ENCODE results near the gene CISTR. TPM values are rescaled to one million over a fixed set of nuclear protein-coding genes. Genes with fewer than 3 reads are reported as not detected.
A peak's percentile ranks its signal among the peaks of the same experiment; 100 is the strongest.

Gene CISTR
- total RNA-seq, 1 donor from 2014 or later = not detected

- no peak for DNase-seq (ENCODE audit: low read depth, low spot score)
These were observed 7.7 kb downstream of the CISTR start for GRCh38 chr12:53744130-53744441.

GRCh38 chr12:53743266-53744129 is 8.3 kb downstream of the CISTR start:
- DNase-seq (ENCODE audit: low read depth, low spot score) = no peak

- DNase-seq (ENCODE audit: low read depth, low spot score) = no peak
These were observed 11.7 kb downstream of the CISTR start for GRCh38 chr12:53740130-53740491.

- DNase-seq (ENCODE audit: low read depth, low spot score) = no peak
These were observed 12.3 kb downstream of the CISTR start for GRCh38 chr12:53739214-53740129.

GRCh38 chr12:53738406-53739213 is 13.2 kb downstream of the CISTR start:
- DNase-seq (ENCODE audit: low read depth, low spot score) = no peak

- no peak for DNase-seq (ENCODE audit: low read depth, low spot score)
These were observed 13.8 kb downstream of the CISTR start for GRCh38 chr12:53737951-53738405.

GRCh38 chr12:53737093-53737808 is 14.5 kb downstream of the CISTR start:
- DNase-seq (ENCODE audit: low read depth, low spot score) = no peak

GRCh38 chr12:53736592-53736991 is 15.2 kb downstream of the CISTR start:
- DNase-seq (ENCODE audit: low read depth, low spot score) = no peak

GRCh38 chr12:53735556-53735955 is 16.2 kb downstream of the CISTR start:
- no peak for DNase-seq (ENCODE audit: low read depth, low spot score)

- no peak for DNase-seq (ENCODE audit: low read depth, low spot score)
These were observed 17.4 kb downstream of the CISTR start for GRCh38 chr12:53734425-53734824.

GRCh38 chr12:53733807-53734200 is 18.0 kb downstream of the CISTR start:
- no peak for DNase-seq (ENCODE audit: low read depth, low spot score)

GRCh38 chr12:53733051-53733806 is 18.6 kb downstream of the CISTR start:
- no peak for DNase-seq (ENCODE audit: low read depth, low spot score)

GRCh38 chr12:53729644-53730043 is 22.1 kb downstream of the CISTR start:
- no peak for DNase-seq (ENCODE audit: low read depth, low spot score)

- no peak for DNase-seq (ENCODE audit: low read depth, low spot score)
These were observed 23.6 kb downstream of the CISTR start for GRCh38 chr12:53728206-53728605.

GRCh38 chr12:53727310-53728041 is 24.3 kb downstream of the CISTR start, which contains the start of gene CALCOCO1:
TSS of gene CALCOCO1 (minus strand) at chr12:53727452. CDS start at chr12:53725242, 2,210 bp downstream.
- DNase-seq (ENCODE audit: low read depth, low spot score) = peak; percentile 92

GRCh38 chr12:53726946-53727309 is 24.9 kb downstream of the CISTR start:
- DNase-seq (ENCODE audit: low read depth, low spot score) = no peak

GRCh38 chr12:53726341-53726740 is 25.4 kb downstream of the CISTR start:
- DNase-seq (ENCODE audit: low read depth, low spot score) = no peak

- no peak for DNase-seq (ENCODE audit: low read depth, low spot score)
These were observed 26.0 kb downstream of the CISTR start for GRCh38 chr12:53725824-53726223.

GRCh38 chr12:53722450-53723041 is 29.2 kb downstream of the CISTR start:
- no peak for DNase-seq (ENCODE audit: low read depth, low spot score)
